H9 (cell line): ENCODE data around the gene MGMT. TPM values are rescaled to one million over a fixed set of nuclear protein-coding genes. Genes with fewer than 3 reads are reported as not detected.

Experiments
- DNase-seq: peaks from one replicate; pipeline ENCODE4 v3.0.0-alpha.2; 2017
- H2AFZ ChIP-seq: one replicate; pipeline ENCODE4 v1.6.1; 2013; ENCODE audit warnings: mild to moderate bottlenecking, low read length, control low read depth, moderate library complexity
- H2AK5ac ChIP-seq: 2 replicates; pipeline ENCODE4 v1.6.1; 2013; ENCODE audit warnings: low read length, control low read depth, mixed read lengths; ENCODE audit not compliant: insufficient read length
- H2BK120ac ChIP-seq: one replicate; pipeline ENCODE4 v1.6.1; 2013; ENCODE audit warnings: low read depth, mild to moderate bottlenecking, low read length, control low read depth, inconsistent platforms; ENCODE audit not compliant: poor library complexity, severe bottlenecking
- H2BK12ac ChIP-seq: 2 replicates; pipeline ENCODE4 v1.6.1; 2013; ENCODE audit warnings: low read length, control low read depth, mixed read lengths, low read depth; ENCODE audit not compliant: insufficient read length
- H2BK15ac ChIP-seq: 2 replicates; pipeline ENCODE4 v1.6.1; 2013; ENCODE audit warnings: low read depth, low read length, control low read depth
- H2BK20ac ChIP-seq: one replicate; pipeline ENCODE4 v1.6.1; 2013; ENCODE audit warnings: low read depth, mild to moderate bottlenecking, low read length, control low read depth, inconsistent platforms; ENCODE audit not compliant: poor library complexity, severe bottlenecking
- H2BK5ac ChIP-seq: 2 replicates; pipeline ENCODE4 v1.6.1; 2013; ENCODE audit warnings: low read length, control low read depth, mixed read lengths; ENCODE audit not compliant: insufficient read length
- H3K14ac ChIP-seq: 2 replicates; pipeline ENCODE4 v1.6.1; 2013; ENCODE audit warnings: low read length, control low read depth; ENCODE audit not compliant: insufficient read depth
- H3K18ac ChIP-seq: 2 replicates; pipeline ENCODE4 v1.6.1; 2013; ENCODE audit warnings: low read depth, mild to moderate bottlenecking, mixed read lengths, low read length, control low read depth; ENCODE audit not compliant: insufficient read length
- H3K23ac ChIP-seq: 2 replicates; pipeline ENCODE4 v1.6.1; 2013; ENCODE audit warnings: low read length, control low read depth, mixed read lengths, low read depth; ENCODE audit not compliant: insufficient read length
- H3K23me2 ChIP-seq: 2 replicates; pipeline ENCODE4 v1.6.1; 2013; ENCODE audit warnings: low read depth, mild to moderate bottlenecking, mixed read lengths, low read length, control low read depth; ENCODE audit not compliant: insufficient read length, poor library complexity, severe bottlenecking
- H3K27ac ChIP-seq: 2 replicates; pipeline ENCODE4 v1.5.1; 2013; ENCODE audit warnings: low read length, control low read depth, mixed read lengths, low read depth; ENCODE audit not compliant: insufficient read length
- H3K27me3 ChIP-seq: 2 replicates; pipeline ENCODE4 v1.6.1; 2013; ENCODE audit warnings: low read length, control low read depth, inconsistent platforms; ENCODE audit not compliant: insufficient read depth
- H3K4ac ChIP-seq: 2 replicates; pipeline ENCODE4 v1.6.1; 2013; ENCODE audit warnings: low read depth, mild to moderate bottlenecking, control low read depth, inconsistent platforms, low read length, moderate library complexity
- H3K4me1 ChIP-seq: 2 replicates; pipeline ENCODE4 v1.6.1; 2013; ENCODE audit warnings: low read length, control low read depth, inconsistent platforms; ENCODE audit not compliant: insufficient read depth
- H3K4me2 ChIP-seq: 2 replicates; pipeline ENCODE4 v1.6.1; 2013; ENCODE audit warnings: low read length, control low read depth, mixed read lengths; ENCODE audit not compliant: insufficient read length, insufficient read depth
- H3K56ac ChIP-seq: 2 replicates; pipeline ENCODE4 v1.6.1; 2013; ENCODE audit warnings: low read depth, mild to moderate bottlenecking, mixed read lengths, low read length, control low read depth; ENCODE audit not compliant: insufficient read length
- H3K79me1 ChIP-seq: 2 replicates; pipeline ENCODE4 v1.6.1; 2013; ENCODE audit warnings: low read depth, mild to moderate bottlenecking, moderate library complexity, low read length, control low read depth, inconsistent platforms; ENCODE audit not compliant: insufficient read depth, poor library complexity, severe bottlenecking
- H3K79me2 ChIP-seq: 2 replicates; pipeline ENCODE4 v1.6.1; 2013; ENCODE audit warnings: low read length, control low read depth, inconsistent platforms; ENCODE audit not compliant: insufficient read depth
- H3K9ac ChIP-seq: 2 replicates; pipeline ENCODE4 v1.6.1; 2013; ENCODE audit warnings: low read length, control low read depth, mixed read lengths; ENCODE audit not compliant: insufficient read length; ENCODE audit errors: extremely low read depth
- H3K9me3 ChIP-seq: one replicate; pipeline ENCODE4 v1.6.1; 2013; ENCODE audit warnings: low read depth, low read length, inconsistent platforms; ENCODE audit not compliant: control insufficient read depth
- H3T11ph ChIP-seq: one replicate; pipeline ENCODE4 v1.6.1; 2013; ENCODE audit warnings: mild to moderate bottlenecking, low read length, control low read depth, inconsistent platforms
- H4K20me1 ChIP-seq: one replicate; pipeline ENCODE4 v1.6.1; 2013; ENCODE audit not compliant: control insufficient read depth, insufficient read length, insufficient read depth
- H4K5ac ChIP-seq: 2 replicates; pipeline ENCODE4 v1.6.1; 2013; ENCODE audit warnings: low read depth, mild to moderate bottlenecking, mixed read lengths, low read length, control low read depth; ENCODE audit not compliant: insufficient read length
- H4K8ac ChIP-seq: replicated peaks from 2 replicates; pipeline ENCODE4 v1.6.1; 2013; ENCODE audit warnings: low read length, control low read depth, mixed read lengths, low read depth; ENCODE audit not compliant: insufficient read length
- H4K91ac ChIP-seq: 2 replicates; pipeline ENCODE4 v1.6.1; 2013; ENCODE audit warnings: low read depth, mild to moderate bottlenecking, moderate library complexity, mixed read lengths, low read length, control low read depth; ENCODE audit not compliant: insufficient read length
- H3K27ac Mint-ChIP-seq, 3 experiments: 2 replicates in 2 of 3; 3 replicates in 1 of 3; pipeline ENCODE4 v1.8.0; 2020 to 2021; ENCODE audit warnings: mixed read lengths in 3 of 3, mild to moderate bottlenecking in 1 of 3, moderate library complexity in 1 of 3
- H3K27me3 Mint-ChIP-seq: 2 replicates; pipeline ENCODE4 v1.8.0; 2021; ENCODE audit warnings: low read depth, mild to moderate bottlenecking, moderate library complexity, mixed read lengths
- H3K36me3 Mint-ChIP-seq, 3 experiments: 2 replicates in 2 of 3; 3 replicates in 1 of 3; pipeline ENCODE4 v1.8.0; 2020 to 2021; ENCODE audit warnings: low read depth in 3 of 3, mixed read lengths in 3 of 3; ENCODE audit not compliant: insufficient read depth in 1 of 3
- H3K4me1 Mint-ChIP-seq, 2 experiments: 2 replicates each; pipeline ENCODE4 v1.8.0; 2020; ENCODE audit warnings: mixed read lengths in 2 of 2
- H3K4me3 Mint-ChIP-seq, 2 experiments: 2 replicates in 1 of 2; 3 replicates in 1 of 2; pipeline ENCODE4 v1.8.0; 2020 to 2021; ENCODE audit warnings: mild to moderate bottlenecking in 2 of 2, mixed read lengths in 2 of 2, moderate library complexity in 1 of 2
- H3K9me3 Mint-ChIP-seq, 2 experiments: 2 replicates in 1 of 2; 3 replicates in 1 of 2; pipeline ENCODE4 v1.8.0; 2020; ENCODE audit warnings: mild to moderate bottlenecking in 2 of 2, mixed read lengths in 2 of 2, moderate library complexity in 1 of 2
- CTCF ChIP-seq: fragments of 200-600 bp; sonication (generic); conservative IDR thresholded peaks from 3 replicates; pipeline ENCODE4 v1.8.0; 2021; ENCODE audit warnings: antibody characterized with exemption, mild to moderate bottlenecking
- WGBS: extraction: QIAGEN DNeasy Blood & Tissue Kit; methylation state at CpG from one replicate; pipeline ENCODE4 v1.1.7; 2013; ENCODE audit warnings: missing lambda C conversion rate, low lambda C conversion rate, mixed read lengths; ENCODE audit not compliant: insufficient read length; ENCODE audit errors: extremely low coverage; 5-methylcytosine and 5-hydroxymethylcytosine counted together
- total RNA-seq: library from RNA; stranded (reverse); gene quantifications from 2 replicates; pipeline ENCODE4 v1.2.1, GENCODE V29; 2021

MGMT gene
- total RNA-seq, 1 experiment from 2014 or later = 18.4 TPM

GRCh38 chr10:129785536-129785981, 318.5 kb downstream of the MGMT start:
- H3K14ac ChIP-seq = no peak overlapping the region
- Mint-ChIP-seq H3K4me3 (no peak overlapping the region), H3K4me1 (no peaks in the 10 kb centered on the region), H3K36me3 (no peaks in the 10 kb centered on the region; a peak in 2 of 7 replicates), H3K9me3 (peaks cover 0 to 3% of the 10 kb centered on the region in 2 experiments; a peak in 1 of 5 replicates), H3K27me3 (no peaks in the 10 kb centered on the region), H3K27ac (no peak overlapping the region)
- no peak overlapping the region for H4K8ac ChIP-seq
- H3K9ac ChIP-seq = no peak overlapping the region
- no peak overlapping the region for H3K4ac ChIP-seq
- no peaks in the 10 kb centered on the region for H3K27me3 ChIP-seq
- no peaks in the 10 kb centered on the region for H3K4me1 ChIP-seq
- H3K27ac ChIP-seq = no peak overlapping the region
- no peak overlapping the region for H4K5ac ChIP-seq
- no peak overlapping the region for H4K91ac ChIP-seq
- no peak overlapping the region for H2BK5ac ChIP-seq
- no peak overlapping the region for H2BK12ac ChIP-seq
- H3K4me2 ChIP-seq = no peak overlapping the region
- no peak overlapping the region for H2BK15ac ChIP-seq
- no peaks in the 10 kb centered on the region for H3K23me2 ChIP-seq
- no peak overlapping the region for H2AFZ ChIP-seq
- H3K56ac ChIP-seq = no peak overlapping the region
- TF ChIP-seq CTCF = no peak
- WGBS = no CpG with 5 or more reads among the region's 16 CpGs
- H3K79me1 ChIP-seq = no peaks in the 10 kb centered on the region
- H3K9me3 ChIP-seq = no peaks in the 10 kb centered on the region
- H2BK120ac ChIP-seq = no peak overlapping the region
- DNase-seq = no peak
- H3K18ac ChIP-seq = no peak overlapping the region
- no peak overlapping the region for H2AK5ac ChIP-seq
- H3T11ph ChIP-seq = no peak overlapping the region
- H4K20me1 ChIP-seq = no peaks in the 10 kb centered on the region
- H3K79me2 ChIP-seq = no peaks in the 10 kb centered on the region
- no peak overlapping the region for H3K23ac ChIP-seq
- no peak overlapping the region for H2BK20ac ChIP-seq
